MM.1S (cell line): ENCODE data around the gene FYN.
"Not testable (repeated sequence)": the region's sequence is repeated elsewhere in the genome, so short reads cannot be mapped to it uniquely, and the experiment has no call there.

ENCODE experiments used
- DNase-seq: peaks from one replicate; pipeline ENCODE4 v3.0.0-alpha.2; 2015
- H2AFZ ChIP-seq: fragments of 300-600 bp; sonication (generic); 2 replicates; pipeline ENCODE4 v1.6.0; 2016; ENCODE audit warnings: antibody characterized with exemption, low read length
- H3F3A ChIP-seq: fragments of 300-600 bp; sonication (generic); 2 replicates; pipeline ENCODE4 v1.6.1; 2016; ENCODE audit warnings: mild to moderate bottlenecking, antibody characterized with exemption, low read length, moderate library complexity, mixed read lengths; ENCODE audit not compliant: insufficient read depth
- H3K27ac ChIP-seq: fragments of 300-600 bp; sonication (generic); 2 replicates; pipeline ENCODE4 v1.5.1; 2016; ENCODE audit warnings: mild to moderate bottlenecking, low read length
- H3K27me3 ChIP-seq: fragments of 300-600 bp; sonication (generic); replicated peaks from 2 replicates; pipeline ENCODE4 v1.6.0; 2016; ENCODE audit warnings: low read length; ENCODE audit not compliant: insufficient read depth
- H3K36me3 ChIP-seq: fragments of 300-600 bp; sonication (generic); replicated peaks from 2 replicates; pipeline ENCODE4 v1.6.1; 2016; ENCODE audit warnings: mild to moderate bottlenecking, low read length, mixed read lengths; ENCODE audit not compliant: insufficient read depth
- H3K4me1 ChIP-seq: fragments of 300-600 bp; sonication (generic); 2 replicates; pipeline ENCODE4 v1.6.1; 2016; ENCODE audit warnings: low read length, mixed read lengths
- H3K4me2 ChIP-seq: fragments of 300-600 bp; sonication (generic); 2 replicates; pipeline ENCODE4 v1.6.0; 2016; ENCODE audit warnings: low read depth, low read length
- H3K4me3 ChIP-seq: fragments of 300-600 bp; sonication (generic); 2 replicates; pipeline ENCODE4 v1.5.1; 2016; ENCODE audit warnings: low read length, mixed read lengths
- H3K79me2 ChIP-seq: fragments of 300-600 bp; sonication (generic); 2 replicates; pipeline ENCODE4 v1.6.1; 2016; ENCODE audit warnings: mixed run types, low read length, mixed read lengths
- H3K9ac ChIP-seq: fragments of 300-600 bp; sonication (generic); 2 replicates; pipeline ENCODE4 v1.6.1; 2016; ENCODE audit warnings: low read length, mixed read lengths
- H3K9me2 ChIP-seq: fragments of 300-600 bp; sonication (generic); replicated peaks from 2 replicates; pipeline ENCODE4 v1.6.1; 2016; ENCODE audit warnings: mild to moderate bottlenecking, low read length, mixed read lengths; ENCODE audit not compliant: insufficient read depth
- H3K9me3 ChIP-seq: fragments of 300-600 bp; sonication (generic); replicated peaks from 2 replicates; pipeline ENCODE4 v1.6.1; 2016; ENCODE audit warnings: mild to moderate bottlenecking, low read length, mixed read lengths; ENCODE audit not compliant: insufficient read depth
- H4K20me1 ChIP-seq: fragments of 300-600 bp; sonication (generic); 2 replicates; pipeline ENCODE4 v1.6.1; 2016; ENCODE audit warnings: mild to moderate bottlenecking, low read length, moderate library complexity, mixed read lengths; ENCODE audit not compliant: insufficient read depth
- EZH2 ChIP-seq: fragments of 300-600 bp; sonication (generic); optimal IDR thresholded peaks from 2 replicates; pipeline ENCODE3; 2017; ENCODE audit warnings: low read depth, mild to moderate bottlenecking, antibody characterized with exemption, low read length, mixed read lengths
- EZH2phosphoT487 ChIP-seq: fragments of 300-600 bp; sonication (generic); IDR thresholded peaks from 2 replicates; pipeline ENCODE4 v1.6.1; 2018; ENCODE audit warnings: antibody characterized with exemption, low read length
- TF ChIP-seq, protein P1 (sequence below): fragments of 300-600 bp; sonication (generic); IDR thresholded peaks from 2 replicates; pipeline ENCODE4 v1.5.1; 2016; ENCODE audit warnings: antibody characterized with exemption, low read length, mixed read lengths

Gene FYN

DNA sequence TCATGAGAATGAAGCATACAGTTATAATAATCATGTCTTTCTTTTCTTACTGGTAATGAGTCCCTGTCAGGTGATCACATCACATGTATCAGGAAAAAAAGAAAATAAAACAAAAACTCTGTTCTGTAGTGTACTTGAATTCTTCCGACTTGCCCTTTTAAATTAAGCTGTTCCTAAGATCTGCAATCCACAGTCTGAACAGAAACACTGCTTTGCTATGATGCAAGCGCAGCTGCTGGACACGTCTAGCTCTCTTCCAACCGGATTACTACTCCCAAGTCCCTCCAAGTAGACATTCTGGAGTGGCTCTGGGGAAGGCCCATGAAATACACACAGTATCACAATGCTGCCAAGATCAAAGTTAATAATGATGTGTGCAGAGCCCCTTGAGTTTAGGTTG lies 83.7 kb downstream of the FYN start:
- H3F3A ChIP-seq: no peaks in the 10 kb centered on the region
- no peaks in the 10 kb centered on the region for H3K36me3 ChIP-seq
- no peak overlapping the region for H3K9ac ChIP-seq
- no peaks in the 10 kb centered on the region for H3K9me3 ChIP-seq
- DNase-seq: no peak
- TF ChIP-seq EZH2 (no peak), EZH2phosphoT487 (no peak)
- TF ChIP-seq, protein P1, sequence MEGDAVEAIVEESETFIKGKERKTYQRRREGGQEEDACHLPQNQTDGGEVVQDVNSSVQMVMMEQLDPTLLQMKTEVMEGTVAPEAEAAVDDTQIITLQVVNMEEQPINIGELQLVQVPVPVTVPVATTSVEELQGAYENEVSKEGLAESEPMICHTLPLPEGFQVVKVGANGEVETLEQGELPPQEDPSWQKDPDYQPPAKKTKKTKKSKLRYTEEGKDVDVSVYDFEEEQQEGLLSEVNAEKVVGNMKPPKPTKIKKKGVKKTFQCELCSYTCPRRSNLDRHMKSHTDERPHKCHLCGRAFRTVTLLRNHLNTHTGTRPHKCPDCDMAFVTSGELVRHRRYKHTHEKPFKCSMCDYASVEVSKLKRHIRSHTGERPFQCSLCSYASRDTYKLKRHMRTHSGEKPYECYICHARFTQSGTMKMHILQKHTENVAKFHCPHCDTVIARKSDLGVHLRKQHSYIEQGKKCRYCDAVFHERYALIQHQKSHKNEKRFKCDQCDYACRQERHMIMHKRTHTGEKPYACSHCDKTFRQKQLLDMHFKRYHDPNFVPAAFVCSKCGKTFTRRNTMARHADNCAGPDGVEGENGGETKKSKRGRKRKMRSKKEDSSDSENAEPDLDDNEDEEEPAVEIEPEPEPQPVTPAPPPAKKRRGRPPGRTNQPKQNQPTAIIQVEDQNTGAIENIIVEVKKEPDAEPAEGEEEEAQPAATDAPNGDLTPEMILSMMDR: no peak
- H3K9me2 ChIP-seq: no peaks in the 10 kb centered on the region
- no peak overlapping the region for H3K4me2 ChIP-seq
- 0 out of 2 replicates have a peak, but pooled peaks cover 4% of the 10 kb centered on the region for H3K4me1 ChIP-seq
- H3K27ac ChIP-seq: no peak overlapping the region
- no peaks in the 10 kb centered on the region for H3K79me2 ChIP-seq
- no peaks in the 10 kb centered on the region for H3K27me3 ChIP-seq
- H2AFZ ChIP-seq: no peak overlapping the region
- no peaks in the 10 kb centered on the region for H4K20me1 ChIP-seq
- no peak overlapping the region for H3K4me3 ChIP-seq

DNA sequence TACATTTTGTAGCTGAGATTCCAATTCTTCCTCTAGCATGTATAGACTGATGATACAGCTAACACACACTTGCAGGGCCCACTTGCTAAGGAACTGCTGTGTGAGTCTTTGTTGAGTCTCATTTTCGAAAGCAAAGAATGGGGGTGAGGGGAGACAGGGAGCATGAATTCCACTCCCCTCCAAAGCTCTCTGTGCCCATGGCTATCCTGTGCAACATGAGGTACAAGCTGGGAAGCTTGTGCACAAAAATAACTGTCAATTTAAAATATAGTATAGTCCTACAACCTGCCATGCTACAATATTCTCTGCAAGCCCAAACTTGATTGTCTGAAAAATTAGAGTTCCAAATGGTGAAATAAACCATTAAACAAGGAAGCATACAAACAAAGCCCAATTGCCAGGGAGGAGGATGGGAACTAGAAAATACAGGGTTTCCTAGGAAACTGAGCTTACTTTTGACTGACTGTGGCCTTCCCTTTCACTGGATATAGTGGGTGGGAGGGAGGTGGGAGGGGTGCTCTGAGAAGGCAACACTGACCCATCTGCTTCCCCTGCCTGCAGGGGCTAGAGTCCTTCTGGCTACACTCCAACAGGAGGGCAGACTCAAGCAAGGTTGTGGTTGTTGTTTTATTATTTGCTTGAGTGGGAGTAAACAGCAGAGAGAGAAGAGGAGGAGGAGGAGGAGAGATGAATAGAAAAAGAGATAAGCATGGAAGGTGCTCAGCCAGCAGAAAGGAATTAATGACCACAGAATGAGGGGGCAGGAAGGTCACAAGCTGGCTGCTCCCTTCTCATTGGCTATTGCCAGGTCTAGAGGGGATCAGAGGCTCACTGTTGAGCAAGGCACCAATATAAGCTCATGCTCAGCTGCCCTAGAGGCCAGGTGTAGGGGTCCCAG lies 84.6 kb downstream of the FYN start:
- no peak overlapping the region for H3K4me3 ChIP-seq
- H3K27me3 ChIP-seq: no peaks in the 10 kb centered on the region
- no peaks in the 10 kb centered on the region for H4K20me1 ChIP-seq
- H3K9me3 ChIP-seq: no peaks in the 10 kb centered on the region
- no peak overlapping the region for H3K27ac ChIP-seq
- no peak overlapping the region for H3K9ac ChIP-seq
- no peak for DNase-seq
- no peak overlapping the region for H3K4me2 ChIP-seq
- H3F3A ChIP-seq: no peaks in the 10 kb centered on the region
- H3K9me2 ChIP-seq: no peaks in the 10 kb centered on the region
- H3K36me3 ChIP-seq: no peaks in the 10 kb centered on the region
- no peaks in the 10 kb centered on the region for H3K4me1 ChIP-seq
- H2AFZ ChIP-seq: no peak overlapping the region
- TF ChIP-seq EZH2phosphoT487 (no peak), EZH2 (no peak)
- TF ChIP-seq, protein P1: no peak
- no peaks in the 10 kb centered on the region for H3K79me2 ChIP-seq

DNA sequence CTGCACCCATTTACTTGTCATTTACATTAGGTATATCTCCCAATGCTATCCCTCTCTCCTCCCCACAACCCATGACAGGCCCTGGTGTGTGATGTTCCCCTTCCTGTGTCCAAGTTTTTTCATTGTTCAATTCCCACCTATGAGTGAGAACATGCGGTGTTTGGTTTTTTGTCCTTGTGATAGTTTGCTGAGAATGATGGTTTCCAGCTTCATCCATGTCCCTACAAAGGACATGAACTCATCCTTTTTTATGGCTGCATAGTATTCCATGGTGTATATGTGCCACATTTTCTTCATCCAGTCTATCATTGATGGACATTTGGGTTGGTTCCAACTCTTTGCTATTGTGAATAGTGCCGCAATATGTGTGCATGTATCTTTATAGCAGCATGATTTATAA lies 87.1 kb downstream of the FYN start:
- H3K27ac ChIP-seq, H3K79me2 ChIP-seq, H3K4me3 ChIP-seq, H3K36me3 ChIP-seq, H3K9ac ChIP-seq, H3K4me1 ChIP-seq, H3F3A ChIP-seq, H4K20me1 ChIP-seq, H3K9me3 ChIP-seq, H3K9me2 ChIP-seq, H3K4me2 ChIP-seq, H3K27me3 ChIP-seq, DNase-seq, H2AFZ ChIP-seq: not testable (repeated sequence)

DNA sequence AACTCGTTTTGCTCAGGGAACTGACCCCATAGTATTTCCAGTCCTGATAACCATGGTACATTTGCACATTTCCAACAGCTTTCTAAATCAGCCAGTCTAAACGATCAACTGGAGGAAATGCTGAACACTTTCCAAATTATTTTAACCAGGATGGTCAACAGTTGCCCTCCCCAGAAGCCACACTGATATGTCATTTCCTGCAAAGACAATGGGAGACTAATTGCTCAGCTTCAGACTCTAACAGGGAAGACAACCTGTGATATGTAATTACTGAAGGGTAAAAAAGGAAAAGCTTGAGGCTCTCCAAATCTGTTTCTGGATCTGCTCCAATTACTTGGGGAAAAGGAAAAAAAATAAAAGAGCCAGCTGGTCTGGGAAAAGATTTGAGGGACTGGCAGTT lies 88.8 kb downstream of the FYN start:
- no peak overlapping the region for H3K9ac ChIP-seq
- H3K4me3 ChIP-seq: no peak overlapping the region
- no peaks in the 10 kb centered on the region for H3K27me3 ChIP-seq
- no peak for DNase-seq
- no peaks in the 10 kb centered on the region for H3K36me3 ChIP-seq
- no peaks in the 10 kb centered on the region for H3F3A ChIP-seq
- H3K4me2 ChIP-seq: no peak overlapping the region
- no peaks in the 10 kb centered on the region for H4K20me1 ChIP-seq
- no peaks in the 10 kb centered on the region for H3K9me3 ChIP-seq
- no peak overlapping the region for H3K27ac ChIP-seq
- TF ChIP-seq EZH2phosphoT487 (no peak), EZH2 (no peak)
- TF ChIP-seq, protein P1: no peak
- no peaks in the 10 kb centered on the region for H3K9me2 ChIP-seq
- H3K79me2 ChIP-seq: no peaks in the 10 kb centered on the region
- no peaks in the 10 kb centered on the region for H3K4me1 ChIP-seq
- H2AFZ ChIP-seq: no peak overlapping the region
